Neutrophil (primary cell): ENCODE measurements around the gene IRX3.

ENCODE experiments used
- H3K27ac ChIP-seq: fragments of 200-600 bp; sonication (generic); 2 replicates; pipeline ENCODE4 v1.5.1; 2016; ENCODE audit warnings: mild to moderate bottlenecking, moderate library complexity
- H3K27me3 ChIP-seq: fragments of 200-600 bp; sonication (generic); 2 replicates; pipeline ENCODE4 v1.6.0; 2016; ENCODE audit warnings: mild to moderate bottlenecking
- H3K36me3 ChIP-seq: fragments of 200-600 bp; sonication (generic); 2 replicates; pipeline ENCODE4 v1.5.1; 2017
- H3K4me1 ChIP-seq, 2 experiments: fragments of 200-600 bp in 1 of 2; sonication (generic) in 1 of 2; 1 replicate in 1 of 2; 2 replicates in 1 of 2; pipeline versions ENCODE4 v1.5.1 to v1.6.1; 2013 to 2016; ENCODE audit warnings: low read depth in 1 of 2, low read length in 1 of 2, mild to moderate bottlenecking in 1 of 2, moderate library complexity in 1 of 2; ENCODE audit not compliant: control insufficient read depth in 1 of 2, insufficient read depth in 1 of 2
- H3K4me3 ChIP-seq, 2 experiments: fragments of 200-600 bp in 1 of 2; sonication (generic) in 1 of 2; 1 replicate in 1 of 2; 2 replicates in 1 of 2; pipeline ENCODE4 v1.5.1; 2013 to 2016; ENCODE audit warnings: low read depth in 1 of 2, low read length in 1 of 2, mild to moderate bottlenecking in 1 of 2, moderate library complexity in 1 of 2
- H3K9me3 ChIP-seq: fragments of 200-600 bp; sonication (generic); 2 replicates; pipeline ENCODE4 v1.5.1; 2016
- CTCF ChIP-seq: fragments of 200-600 bp; sonication (generic); IDR thresholded peaks from 2 replicates; pipeline ENCODE4 v1.5.1; 2016; ENCODE audit warnings: antibody characterized with exemption

IRX3 gene

GRCh38 chr16:54280751-54281150, 5.8 kb downstream of the IRX3 start:
- peaks cover 8 to 29% of the 10 kb centered on the region in 2 experiments for H3K4me1 ChIP-seq
- H3K9me3 ChIP-seq = no peaks in the 10 kb centered on the region
- TF ChIP-seq CTCF = no peak
- H3K36me3 ChIP-seq = no peaks in the 10 kb centered on the region
- H3K27ac ChIP-seq = no peak overlapping the region
- H3K4me3 ChIP-seq = no peak overlapping the region
- peaks cover 82% of the 10 kb centered on the region for H3K27me3 ChIP-seq

GRCh38 chr16:54277845-54278703, 8.5 kb downstream of the IRX3 start:
- Histone ChIP-seq H3K27me3 (peaks cover 55% of the 10 kb centered on the region), H3K27ac (no peak overlapping the region)

GRCh38 chr16:54275956-54276355, 10.6 kb downstream of the IRX3 start:
- H3K27me3 ChIP-seq = peaks cover 34% of the 10 kb centered on the region
- no peak overlapping the region for H3K27ac ChIP-seq
- H3K4me1 ChIP-seq = no peaks in the 10 kb centered on the region
- H3K9me3 ChIP-seq = no peaks in the 10 kb centered on the region
- TF ChIP-seq CTCF = no peak
- no peaks in the 10 kb centered on the region for H3K36me3 ChIP-seq
- no peak overlapping the region for H3K4me3 ChIP-seq

More at GRCh38 chr16:54277845-54278703, 8.5 kb downstream of the IRX3 start:
- Histone ChIP-seq H3K36me3 (no peaks in the 10 kb centered on the region), H3K9me3 (no peaks in the 10 kb centered on the region), H3K4me1 (peaks cover 5 to 8% of the 10 kb centered on the region in 2 experiments), H3K4me3 (no peak overlapping the region)
- TF ChIP-seq CTCF = no peak

GRCh38 chr16:54273566-54273965, 13.0 kb downstream of the IRX3 start:
- TF ChIP-seq CTCF = no peak
- no peak overlapping the region for H3K4me3 ChIP-seq

GRCh38 chr16:54270711-54271110, 15.9 kb downstream of the IRX3 start:
- H3K36me3 ChIP-seq = no peaks in the 10 kb centered on the region
- TF ChIP-seq CTCF = no peak
- no peak overlapping the region for H3K27ac ChIP-seq
- no peaks in the 10 kb centered on the region for H3K4me1 ChIP-seq
- H3K4me3 ChIP-seq = no peak overlapping the region
- no peaks in the 10 kb centered on the region for H3K9me3 ChIP-seq
- H3K27me3 ChIP-seq = no peaks in the 10 kb centered on the region

More at GRCh38 chr16:54273566-54273965, 13.0 kb downstream of the IRX3 start:
- peaks cover 10% of the 10 kb centered on the region for H3K27me3 ChIP-seq
- H3K4me1 ChIP-seq = no peaks in the 10 kb centered on the region
- no peaks in the 10 kb centered on the region for H3K9me3 ChIP-seq
- H3K36me3 ChIP-seq = no peaks in the 10 kb centered on the region
- H3K27ac ChIP-seq = no peak overlapping the region
